GM04503 (cell line): Measurements from ENCODE around the gene SNORC.

Source experiments
- DNase-seq: peaks from one replicate; pipeline ENCODE4 v3.0.0-alpha.2; 2012; ENCODE audit warnings: low read depth

Gene SNORC

GRCh38 chr2:232882505-232883115 is 12.5 kb downstream of the SNORC start:
- no peak for DNase-seq

GRCh38 chr2:232883116-232883721 is 13.2 kb downstream of the SNORC start:
- no peak for DNase-seq

- DNase-seq = no peak
These were observed 13.9 kb downstream of the SNORC start for GRCh38 chr2:232884001-232884421.

- no peak for DNase-seq
These were observed 14.6 kb downstream of the SNORC start for GRCh38 chr2:232884549-232885263.

GRCh38 chr2:232885264-232885961 is 15.3 kb downstream of the SNORC start:
- DNase-seq = no peak

- no peak for DNase-seq
These were observed 16.1 kb downstream of the SNORC start for GRCh38 chr2:232886176-232886575.

- DNase-seq = no peak
These were observed 16.6 kb downstream of the SNORC start for GRCh38 chr2:232886632-232887031.

GRCh38 chr2:232887171-232887850 is 17.2 kb downstream of the SNORC start:
- no peak for DNase-seq

GRCh38 chr2:232888099-232888836 is 18.2 kb downstream of the SNORC start:
- no peak for DNase-seq

- DNase-seq = no peak
These were observed 18.9 kb downstream of the SNORC start for GRCh38 chr2:232888839-232889529.

- no peak for DNase-seq
These were observed 19.9 kb downstream of the SNORC start for GRCh38 chr2:232889876-232890401.

- DNase-seq = no peak
These were observed 20.5 kb downstream of the SNORC start for GRCh38 chr2:232890536-232890895.

- no peak for DNase-seq
These were observed 21.0 kb downstream of the SNORC start for GRCh38 chr2:232890896-232891601.

- peak; percentile 15 for DNase-seq
These were observed 21.6 kb downstream of the SNORC start for GRCh38 chr2:232891621-232892071.

GRCh38 chr2:232892221-232892620 is 22.2 kb downstream of the SNORC start:
- no peak for DNase-seq

- DNase-seq = no peak
These were observed 22.8 kb downstream of the SNORC start for GRCh38 chr2:232892843-232893242.

GRCh38 chr2:232893834-232894233 is 23.8 kb downstream of the SNORC start:
- no peak for DNase-seq

- no peak for DNase-seq
These were observed 24.2 kb downstream of the SNORC start for GRCh38 chr2:232894251-232894650.

GRCh38 chr2:232894746-232895145 is 24.7 kb downstream of the SNORC start:
- no peak for DNase-seq

- DNase-seq = no peak
These were observed 26.0 kb downstream of the SNORC start for GRCh38 chr2:232896111-232896510.
